ENCODE results near the gene MAP3K2. TPM values are rescaled to one million over a fixed set of nuclear protein-coding genes. Genes with fewer than 3 reads are reported as not detected.

The MAP3K2 gene
- total RNA-seq, 4 donors from 2014 or later = 52.7 to 96.2 (median 54.2) TPM

DNA sequence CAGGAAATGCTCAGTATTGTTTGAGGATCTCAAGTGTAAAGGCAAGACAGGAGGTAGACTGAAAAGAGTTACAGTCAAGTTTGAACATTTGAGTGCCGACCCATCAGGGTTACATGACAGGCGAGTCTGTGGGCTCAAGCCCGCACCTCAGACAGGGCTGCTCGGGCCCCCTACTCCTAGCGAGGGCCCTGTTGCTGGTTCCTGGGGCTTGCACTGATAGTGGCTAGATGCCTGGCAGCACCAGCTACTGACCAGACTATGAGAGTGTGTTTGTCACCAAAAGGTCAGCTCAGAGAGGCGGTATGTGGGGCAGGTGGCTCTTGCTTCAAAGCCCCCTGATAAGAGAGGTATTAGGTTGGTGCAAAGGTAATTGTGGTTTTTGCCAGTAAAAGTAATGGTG is 132.1 kb downstream of the MAP3K2 start:
- Histone ChIP-seq H3K36me3 (peaks cover 0 to 48% of the 10 kb centered on the region in 2 donors), H3K27ac (peak overlapping the region in 2 of 4 donors; percentile 31 to 37), H3K4me1 (no peaks in the 10 kb centered on the region), H3K27me3 (no peaks in the 10 kb centered on the region), H3K9me3 (no peaks in the 10 kb centered on the region), H3K4me3 (no peak overlapping the region)
- 82% methylated on average over 4 of the region's 6 CpGs; no CpG with 5 or more reads in 1 of the 2 donors for WGBS, 2 donors (ENCODE audit: low coverage in 1 of 2)
- TF ChIP-seq, protein P1, sequence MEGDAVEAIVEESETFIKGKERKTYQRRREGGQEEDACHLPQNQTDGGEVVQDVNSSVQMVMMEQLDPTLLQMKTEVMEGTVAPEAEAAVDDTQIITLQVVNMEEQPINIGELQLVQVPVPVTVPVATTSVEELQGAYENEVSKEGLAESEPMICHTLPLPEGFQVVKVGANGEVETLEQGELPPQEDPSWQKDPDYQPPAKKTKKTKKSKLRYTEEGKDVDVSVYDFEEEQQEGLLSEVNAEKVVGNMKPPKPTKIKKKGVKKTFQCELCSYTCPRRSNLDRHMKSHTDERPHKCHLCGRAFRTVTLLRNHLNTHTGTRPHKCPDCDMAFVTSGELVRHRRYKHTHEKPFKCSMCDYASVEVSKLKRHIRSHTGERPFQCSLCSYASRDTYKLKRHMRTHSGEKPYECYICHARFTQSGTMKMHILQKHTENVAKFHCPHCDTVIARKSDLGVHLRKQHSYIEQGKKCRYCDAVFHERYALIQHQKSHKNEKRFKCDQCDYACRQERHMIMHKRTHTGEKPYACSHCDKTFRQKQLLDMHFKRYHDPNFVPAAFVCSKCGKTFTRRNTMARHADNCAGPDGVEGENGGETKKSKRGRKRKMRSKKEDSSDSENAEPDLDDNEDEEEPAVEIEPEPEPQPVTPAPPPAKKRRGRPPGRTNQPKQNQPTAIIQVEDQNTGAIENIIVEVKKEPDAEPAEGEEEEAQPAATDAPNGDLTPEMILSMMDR (IDR thresholded peaks at IDR 0.05) = no peak
- TF ChIP-seq POLR2A (IDR thresholded peaks at IDR 0.05) (no peak), POLR2AphosphoS5 (IDR thresholded peaks at IDR 0.05) (no peak), EP300 (IDR thresholded peaks at IDR 0.05) (no peak)
- ATAC-seq = no peak

DNA sequence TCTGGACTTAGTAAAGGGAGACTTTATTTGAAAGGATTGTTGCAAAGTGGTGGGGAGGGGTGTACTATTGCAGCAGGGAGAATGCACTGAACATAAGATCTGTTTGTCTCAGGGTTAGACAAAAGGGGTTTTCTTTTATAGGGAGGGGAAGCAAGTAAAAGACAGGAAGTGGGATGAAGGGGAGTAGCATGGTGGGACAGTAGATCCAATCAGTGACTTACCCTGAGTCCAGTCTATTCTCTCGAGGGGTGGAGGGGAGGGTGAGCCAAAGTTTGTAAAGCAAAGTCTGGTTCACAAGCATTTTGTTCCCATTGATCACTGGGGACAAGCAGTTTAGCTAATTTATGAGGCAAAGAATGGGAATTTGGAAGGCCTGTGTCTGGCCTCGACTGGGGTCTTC is 132.6 kb downstream of the MAP3K2 start:
- Histone ChIP-seq H3K9me3 (no peaks in the 10 kb centered on the region), H3K27me3 (no peaks in the 10 kb centered on the region), H3K4me3 (no peak overlapping the region), H3K36me3 (peaks cover 0 to 43% of the 10 kb centered on the region in 2 donors), H3K4me1 (no peaks in the 10 kb centered on the region), H3K27ac (no peak overlapping the region)
- TF ChIP-seq POLR2AphosphoS5 (IDR thresholded peaks at IDR 0.05) (no peak), EP300 (IDR thresholded peaks at IDR 0.05) (no peak), POLR2A (IDR thresholded peaks at IDR 0.05) (no peak)
- TF ChIP-seq, protein P1 (IDR thresholded peaks at IDR 0.05) = no peak
- no peak for ATAC-seq
- WGBS, 2 donors (ENCODE audit: low coverage in 1 of 2) = 50 to 79% methylated on average over 1 to 2 of the region's 2 CpGs

DNA sequence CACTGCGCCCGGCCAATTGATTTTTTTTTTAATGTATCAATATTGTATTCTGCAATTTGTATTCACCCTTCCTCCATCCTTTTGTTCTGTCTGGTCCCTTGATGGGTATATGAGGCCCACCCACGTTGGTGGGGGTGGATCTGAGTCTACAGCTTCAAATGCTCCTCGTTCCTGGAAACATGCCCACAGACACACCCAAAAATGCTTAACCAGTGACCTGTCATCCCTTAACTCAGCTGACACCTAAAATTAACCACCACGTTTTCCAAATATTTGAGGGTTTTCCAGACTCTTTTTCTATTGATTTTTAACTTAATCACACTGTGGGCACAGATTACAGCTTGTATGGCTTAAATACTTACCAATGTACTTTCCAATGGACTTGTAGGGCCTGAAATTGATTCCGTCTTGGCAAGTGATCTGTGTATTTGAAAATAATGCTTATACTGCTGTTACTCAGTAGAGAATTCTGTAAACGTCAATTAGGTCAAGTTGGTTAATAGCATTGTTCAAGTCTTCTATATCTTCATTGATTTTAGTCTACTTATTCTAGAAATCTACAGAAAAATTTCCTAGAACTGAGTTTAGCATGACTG is 133.3 kb downstream of the MAP3K2 start:
- Histone ChIP-seq H3K27ac (no peak overlapping the region), H3K27me3 (no peaks in the 10 kb centered on the region)
- ATAC-seq = no peak

More for the DNA sequence above, 133.3 kb downstream of the MAP3K2 start:
- Histone ChIP-seq H3K36me3 (peaks cover 0 to 36% of the 10 kb centered on the region in 2 donors), H3K4me3 (no peak overlapping the region), H3K9me3 (no peaks in the 10 kb centered on the region), H3K4me1 (no peaks in the 10 kb centered on the region)
- no peak for TF ChIP-seq POLR2A (IDR thresholded peaks at IDR 0.05)
- TF ChIP-seq, protein P1 (IDR thresholded peaks at IDR 0.05) = no peak
- no peak for TF ChIP-seq EP300 (IDR thresholded peaks at IDR 0.05)
- no peak for TF ChIP-seq POLR2AphosphoS5 (IDR thresholded peaks at IDR 0.05)
- 64 to 79% methylated on average over 7 of the region's 7 CpGs for WGBS, 2 donors (ENCODE audit: low coverage in 1 of 2)

Small RNA genes lying within 50 kb of the gene (small RNA-seq; reads per million reads assigned to genes)
- gene MIR4783 (0 reads per million in 4 donors), gene RNU6-1147P (0 reads per million in 4 donors)

Other genes starting within 250 kb of the MAP3K2 start
- gene CYP27C1, start 167.7 kb downstream of the MAP3K2 start, total RNA-seq = under 1 TPM; 0.12 to 0.52 (median 0.28) TPM
- gene ERCC3, start 93.8 kb downstream of the MAP3K2 start, total RNA-seq = 10 to 100 TPM; 30.3 to 39.0 (median 34.5) TPM
- not detected for gene PROC, start 30.5 kb upstream of the MAP3K2 start, total RNA-seq
- gene IWS1, start 138.5 kb upstream of the MAP3K2 start, total RNA-seq = 10 to 100 TPM; 36.9 to 43.9 (median 39.6) TPM
- under 1 TPM in 3 of 4 donors, not detected in 1; 0.27 to 0.77 (median 0.54) TPM for gene MYO7B, start 147.7 kb upstream of the MAP3K2 start, total RNA-seq